ENCODE results near the gene TPSAB1.

The TPSAB1 gene

DNA sequence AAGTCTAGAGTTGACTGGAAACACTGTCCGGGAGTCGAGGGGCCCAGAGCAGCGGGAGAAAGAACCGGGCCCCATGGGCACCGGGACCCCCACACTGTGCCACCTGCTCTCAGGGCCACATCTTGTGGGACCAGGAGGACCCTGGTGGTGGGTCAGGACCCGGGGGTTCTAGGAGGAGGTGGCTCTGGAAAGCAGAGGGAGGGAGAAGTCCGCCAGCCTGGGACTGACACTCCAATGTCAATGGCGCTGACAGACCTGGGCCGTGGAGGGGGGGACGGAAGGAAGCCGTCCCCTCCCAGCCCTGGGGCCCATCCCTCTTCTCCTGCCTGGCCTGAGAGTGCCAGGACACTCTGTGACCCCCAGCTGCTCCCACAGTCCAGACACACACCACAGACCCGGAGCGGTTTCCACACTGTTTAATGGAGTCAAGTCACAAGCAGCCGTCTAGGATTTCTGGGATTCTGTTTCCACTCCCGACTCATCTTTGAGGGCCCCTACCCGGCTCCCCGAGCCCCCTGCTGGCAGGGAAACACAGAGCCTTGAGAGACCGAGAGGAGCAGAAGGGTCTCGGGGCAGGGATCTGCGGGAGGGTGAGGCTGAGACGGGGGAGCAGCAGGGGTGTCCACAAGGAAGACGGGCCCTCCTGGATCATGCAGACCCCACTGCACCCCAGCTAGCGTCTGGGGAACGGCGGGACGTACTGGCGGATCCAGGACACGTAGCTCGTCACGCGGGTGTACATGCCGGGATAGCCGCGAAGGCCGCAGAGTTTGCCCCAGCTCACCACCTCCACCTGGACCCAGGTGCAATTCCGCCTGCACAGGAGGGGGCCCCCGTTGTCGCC is 45.4 kb downstream of the TPSAB1 start:
- DNase-seq (ENCODE audit: low read depth) = no peak

DNA sequence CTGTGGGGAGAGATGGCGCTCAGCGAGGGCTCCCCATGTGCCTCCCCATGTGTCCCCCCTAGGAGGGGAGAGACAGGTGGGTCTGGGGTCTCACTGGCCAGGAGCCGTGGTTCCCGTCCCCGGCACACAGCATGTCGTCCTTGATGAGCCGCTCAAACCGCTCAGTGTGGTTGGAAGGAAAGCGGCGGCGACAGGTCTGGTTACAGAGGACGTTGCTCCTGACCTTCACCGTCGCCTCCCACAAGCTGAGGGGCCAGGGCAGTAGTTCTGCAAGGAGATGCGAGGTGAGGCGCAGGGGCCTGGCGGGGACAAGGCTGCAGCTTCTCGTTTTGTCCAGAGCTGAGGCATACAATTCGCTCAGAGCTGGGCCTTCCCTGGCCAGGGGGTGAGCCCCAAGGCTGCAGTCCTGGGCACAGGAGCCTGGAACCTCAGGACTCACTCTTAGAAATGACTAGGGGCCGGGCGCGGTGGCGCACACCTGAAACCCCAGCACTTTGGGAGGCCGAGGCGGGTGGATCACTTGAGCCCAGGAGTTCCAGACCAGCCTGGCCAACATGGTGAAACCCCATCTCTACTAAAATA is 46.1 kb downstream of the TPSAB1 start:
- no peak for DNase-seq (ENCODE audit: low read depth)

DNA sequence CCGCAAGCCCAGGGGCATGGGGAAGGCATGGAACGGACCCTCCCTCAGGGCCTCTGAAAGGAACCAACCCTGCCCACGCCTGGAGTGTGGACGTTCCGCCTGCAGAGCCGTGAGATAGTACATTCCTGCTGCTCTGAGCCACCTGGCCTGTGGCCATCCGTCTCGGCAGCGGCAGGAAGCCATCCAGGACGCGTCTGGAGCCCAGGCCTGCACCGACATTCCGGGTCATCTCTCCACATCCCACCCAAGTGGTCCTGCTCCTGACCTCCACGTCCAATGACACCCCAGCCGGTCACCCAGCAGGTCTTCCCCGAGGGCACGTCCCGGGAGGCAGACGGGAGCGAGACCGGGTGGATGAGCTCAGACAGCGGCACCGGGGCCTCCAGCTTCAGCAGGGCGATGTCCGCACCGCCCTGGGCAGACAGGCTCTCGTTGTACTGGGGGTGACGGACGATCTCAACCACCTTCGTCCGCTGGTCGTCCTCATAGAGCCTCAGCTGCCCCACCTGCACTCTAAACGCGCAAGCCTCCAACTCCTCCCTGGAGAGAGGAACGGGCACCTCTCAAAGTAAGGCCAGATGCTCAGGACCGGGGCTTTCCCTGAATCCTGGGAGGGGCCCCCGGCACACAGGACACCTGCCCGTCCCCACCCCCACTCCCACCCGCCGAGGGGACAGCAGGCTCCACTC is 47.6 kb downstream of the TPSAB1 start:
- DNase-seq (ENCODE audit: low read depth) = no peak

DNA sequence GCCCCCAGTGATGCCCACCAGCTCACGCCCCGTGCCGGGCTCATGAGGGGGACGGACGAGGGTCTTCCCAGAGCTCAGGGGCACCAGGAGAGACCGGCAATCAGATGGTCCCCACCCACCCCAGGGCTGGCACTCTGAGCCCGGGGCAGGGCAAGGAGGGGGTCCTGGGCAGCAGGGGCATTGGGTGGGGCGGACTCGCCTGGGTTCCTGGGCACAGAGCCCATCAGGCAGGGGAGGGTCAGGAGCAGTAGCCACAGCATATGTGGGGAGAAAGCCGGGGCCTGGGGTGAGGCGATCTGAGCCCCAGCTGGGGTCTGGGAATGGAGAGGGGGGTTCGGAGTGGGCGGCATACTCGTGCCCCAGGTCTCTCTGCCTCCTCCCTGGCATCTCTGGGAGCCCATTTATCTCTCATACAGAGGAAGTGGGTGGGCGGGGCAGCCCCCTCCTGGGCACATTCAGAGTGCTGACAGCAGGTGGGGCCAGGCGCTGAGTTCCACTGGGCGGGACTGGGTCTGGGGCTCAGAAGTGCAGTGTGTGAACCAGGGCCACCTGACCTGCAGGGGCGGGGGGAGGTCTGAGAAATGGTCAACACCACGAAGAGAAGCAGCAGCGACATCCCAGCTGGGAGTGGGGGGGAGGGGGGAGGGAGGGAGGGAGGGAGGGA is 48.4 kb downstream of the TPSAB1 start:
- DNase-seq (ENCODE audit: low read depth) = no peak

DNA sequence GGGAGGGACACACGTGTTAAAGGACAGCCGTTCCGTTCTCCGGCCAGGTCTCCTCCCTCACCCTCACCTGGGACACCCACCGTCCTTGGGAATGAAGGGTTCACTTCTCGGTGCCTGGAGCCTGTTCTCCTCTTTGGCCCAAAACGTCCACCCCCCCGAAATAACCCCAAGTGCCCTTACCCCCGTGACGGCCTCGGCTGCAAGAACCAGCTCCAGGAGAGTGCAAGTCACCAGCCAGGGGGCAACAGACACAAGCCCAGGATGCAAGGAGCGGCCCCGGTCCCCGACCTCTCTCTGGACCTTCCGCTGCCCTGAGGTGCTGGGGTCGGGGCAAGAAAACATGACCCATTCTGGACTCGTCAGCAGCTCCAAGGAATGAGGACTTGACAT is 49.0 kb downstream of the TPSAB1 start:
- no peak for DNase-seq (ENCODE audit: low read depth)

DNA sequence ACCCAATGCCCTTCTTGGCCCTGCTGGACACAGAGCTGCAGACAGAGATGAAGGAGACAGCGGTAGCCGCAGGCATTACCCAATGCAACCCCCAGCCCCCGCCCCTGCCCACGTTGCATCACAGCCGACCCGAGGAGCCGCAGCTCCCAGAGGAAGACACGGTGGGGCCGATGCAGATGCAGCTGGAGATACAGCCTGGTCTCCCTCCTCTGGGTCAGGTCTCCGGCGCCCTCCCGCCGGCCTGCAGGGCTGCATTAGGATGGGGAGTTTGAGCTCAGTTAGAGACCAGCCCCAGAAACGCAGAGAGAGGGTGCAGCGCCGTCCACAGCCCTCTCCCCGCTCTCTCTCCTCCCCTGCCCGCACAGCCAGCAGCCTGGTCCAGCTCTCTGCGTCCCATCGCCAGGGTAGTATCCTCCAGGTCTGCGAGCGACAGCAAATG is 49.6 kb downstream of the TPSAB1 start:
- DNase-seq (ENCODE audit: low read depth) = no peak

DNA sequence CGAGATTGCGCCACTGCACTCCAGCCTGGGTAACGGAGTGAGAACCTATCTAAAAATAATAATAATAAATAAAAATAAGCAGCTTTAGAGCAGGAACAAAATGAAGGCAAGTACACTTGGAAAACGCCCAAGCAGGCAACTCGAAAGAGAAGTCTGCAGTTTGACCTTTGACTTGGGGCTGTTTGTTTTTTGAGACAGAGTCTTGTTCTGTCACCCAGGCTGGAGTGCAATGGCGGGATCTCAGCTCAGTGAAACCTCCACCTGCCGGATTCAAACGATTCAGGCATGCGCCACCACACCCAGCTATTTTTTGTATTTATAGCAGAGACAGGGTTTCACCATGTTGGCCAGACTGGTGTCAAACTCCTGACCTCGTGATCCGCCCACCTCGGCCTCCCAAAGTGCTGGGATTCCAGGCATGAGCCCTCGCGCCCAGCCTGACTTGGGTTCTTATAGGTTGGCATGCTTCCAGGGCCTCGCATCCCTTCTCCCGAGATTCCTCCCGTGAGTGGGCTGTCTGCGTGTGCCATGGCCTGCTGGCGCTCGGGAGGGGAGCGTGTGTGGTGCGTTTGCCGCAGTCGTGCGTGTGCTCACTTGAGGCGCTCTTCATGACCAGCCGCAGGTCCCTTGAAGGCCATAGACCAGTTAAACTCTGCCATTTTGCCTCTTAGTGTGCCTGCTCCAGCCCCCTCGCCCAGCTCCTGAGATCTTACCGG is 50.5 kb downstream of the TPSAB1 start:
- DNase-seq (ENCODE audit: low read depth) = no peak

DNA sequence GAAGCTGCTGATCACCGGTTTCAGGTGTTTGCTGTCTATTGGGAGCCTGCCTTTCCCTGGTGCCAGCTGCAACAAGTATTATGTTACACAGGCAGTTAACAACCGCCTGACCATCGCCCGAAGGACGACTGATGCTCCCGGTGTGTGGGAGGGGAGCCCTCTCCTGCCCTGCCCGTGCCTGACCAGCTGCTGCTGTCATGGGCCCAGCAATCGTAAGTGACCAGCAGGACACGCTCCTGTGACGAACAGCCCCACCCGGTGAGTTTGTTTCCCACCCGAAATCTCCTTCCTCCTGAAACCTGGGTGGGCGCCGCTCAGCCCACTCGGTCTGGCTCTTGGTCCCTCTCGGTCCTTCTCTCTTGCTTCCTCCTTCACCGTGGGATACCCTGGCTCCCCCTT is 51.1 kb downstream of the TPSAB1 start:
- no peak for DNase-seq (ENCODE audit: low read depth)

All from HS-27A (cell line).